T-helper 9 cell (primary cell): ENCODE results near the gene AMH.
"Not testable (repeated sequence)": the region's sequence is repeated elsewhere in the genome, so short reads cannot be mapped to it uniquely, and the experiment has no call there.

Source experiments
- DNase-seq: peaks from one replicate; pipeline ENCODE4 v3.0.0-alpha.2; 2020
- total RNA-seq, 2 donors: gene quantifications; one replicate each; lab custom pipeline; 2026; lab: John Stamatoyannopoulos, UW

Gene AMH
- 1.3 to 2.4 reads per million in 2 donors for total RNA-seq

DNA sequence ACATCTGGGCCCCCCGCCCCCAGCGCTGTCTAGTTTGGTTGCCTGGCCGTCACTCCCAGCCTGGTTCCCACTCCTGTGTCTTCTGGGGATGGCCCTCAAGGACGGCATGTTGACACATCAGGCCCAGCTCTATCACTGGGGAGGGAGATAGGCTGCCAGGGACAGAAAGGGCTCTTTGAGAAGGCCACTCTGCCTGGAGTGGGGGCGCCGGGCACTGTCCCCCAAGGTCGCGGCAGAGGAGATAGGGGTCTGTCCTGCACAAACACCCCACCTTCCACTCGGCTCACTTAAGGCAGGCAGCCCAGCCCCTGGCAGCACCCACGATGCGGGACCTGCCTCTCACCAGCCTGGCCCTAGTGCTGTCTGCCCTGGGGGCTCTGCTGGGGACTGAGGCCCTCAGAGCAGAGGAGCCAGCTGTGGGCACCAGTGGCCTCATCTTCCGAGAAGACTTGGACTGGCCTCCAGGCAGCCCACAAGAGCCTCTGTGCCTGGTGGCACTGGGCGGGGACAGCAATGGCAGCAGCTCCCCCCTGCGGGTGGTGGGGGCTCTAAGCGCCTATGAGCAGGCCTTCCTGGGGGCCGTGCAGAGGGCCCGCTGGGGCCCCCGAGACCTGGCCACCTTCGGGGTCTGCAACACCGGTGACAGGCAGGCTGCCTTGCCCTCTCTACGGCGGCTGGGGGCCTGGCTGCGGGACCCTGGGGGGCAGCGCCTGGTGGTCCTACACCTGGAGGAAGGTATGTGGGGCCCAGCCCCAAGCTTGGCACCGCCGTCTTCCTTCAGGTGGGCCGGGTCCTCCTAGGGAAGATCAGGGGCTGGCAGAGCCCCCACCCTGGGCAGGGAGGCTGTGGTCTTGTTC is at the start of gene AMH:
TSS of gene AMH (plus strand) at position 314 of the 857 bp plus-strand sequence. CDS start at position 324, 10 bp downstream.
- no peak for DNase-seq

DNA sequence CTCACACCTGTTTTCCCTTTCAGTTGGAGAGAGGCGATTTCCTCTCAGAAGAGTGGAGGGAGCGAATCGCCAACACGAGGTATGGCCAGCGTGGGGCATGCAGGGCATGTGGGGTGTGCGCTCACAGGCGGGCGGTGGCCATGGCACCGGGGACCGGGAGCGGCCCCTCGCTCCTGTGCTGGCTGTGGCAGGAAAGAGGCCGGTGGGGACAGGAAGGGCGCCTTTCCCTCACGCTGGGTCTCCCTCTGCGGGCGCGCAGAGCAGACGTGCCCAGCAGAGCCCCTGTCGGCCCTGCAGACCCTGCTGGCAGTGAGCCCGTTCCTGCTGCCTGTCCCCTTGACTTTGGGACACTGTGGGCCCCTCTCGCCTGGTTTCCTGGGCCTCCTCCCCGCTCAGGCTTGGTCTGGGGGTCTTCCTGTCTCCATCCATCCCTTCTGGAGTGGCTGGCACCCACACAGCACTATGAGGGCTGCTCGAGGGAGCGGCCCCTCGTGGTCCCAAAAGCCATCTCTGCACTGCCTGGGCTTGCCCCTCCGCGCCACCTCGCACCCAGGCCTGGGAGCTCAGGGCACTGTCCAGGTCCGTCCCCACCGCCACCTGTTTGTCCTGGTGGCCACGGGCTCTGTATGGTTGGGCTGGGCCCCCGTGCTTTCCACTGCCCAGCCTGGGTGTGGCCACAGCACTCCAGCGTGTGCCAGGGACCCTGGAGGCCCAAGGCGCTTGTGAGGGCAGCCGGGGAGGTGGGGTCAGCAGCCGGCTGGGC is 49.1 kb upstream of the AMH start:
- no peak for DNase-seq

DNA sequence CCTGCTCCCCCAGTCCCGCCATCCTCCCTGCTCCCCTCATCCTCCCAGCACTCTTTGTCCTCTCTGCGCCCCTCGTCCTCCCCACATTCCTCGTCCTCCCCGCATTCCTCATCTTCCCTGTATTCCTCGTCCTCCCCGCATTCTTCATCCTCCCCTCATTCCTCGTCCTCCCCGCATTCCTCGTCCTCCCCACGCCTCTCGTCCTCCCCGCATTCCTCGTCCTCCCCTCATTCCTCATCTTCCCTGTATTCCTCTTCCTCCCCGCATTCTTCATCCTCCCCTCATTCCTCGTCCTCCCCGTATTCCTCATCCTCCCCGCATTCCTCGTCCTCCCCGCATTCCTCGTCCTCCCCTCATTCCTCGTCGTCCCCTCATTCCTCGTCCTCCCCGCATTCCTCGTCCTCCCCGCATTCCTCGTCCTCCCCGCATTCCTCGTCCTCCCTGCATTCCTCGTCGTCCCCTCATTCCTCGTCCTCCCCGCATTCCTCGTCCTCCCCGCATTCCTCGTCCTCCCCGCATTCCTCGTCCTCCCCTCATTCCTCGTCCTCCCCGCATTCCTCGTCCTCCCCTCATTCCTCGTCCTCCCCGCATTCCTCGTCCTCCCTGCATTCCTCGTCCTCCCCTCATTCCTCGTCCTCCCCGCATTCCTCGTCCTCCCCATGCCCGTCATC is 48.4 kb upstream of the AMH start:
- not testable (repeated sequence) for DNase-seq

DNA sequence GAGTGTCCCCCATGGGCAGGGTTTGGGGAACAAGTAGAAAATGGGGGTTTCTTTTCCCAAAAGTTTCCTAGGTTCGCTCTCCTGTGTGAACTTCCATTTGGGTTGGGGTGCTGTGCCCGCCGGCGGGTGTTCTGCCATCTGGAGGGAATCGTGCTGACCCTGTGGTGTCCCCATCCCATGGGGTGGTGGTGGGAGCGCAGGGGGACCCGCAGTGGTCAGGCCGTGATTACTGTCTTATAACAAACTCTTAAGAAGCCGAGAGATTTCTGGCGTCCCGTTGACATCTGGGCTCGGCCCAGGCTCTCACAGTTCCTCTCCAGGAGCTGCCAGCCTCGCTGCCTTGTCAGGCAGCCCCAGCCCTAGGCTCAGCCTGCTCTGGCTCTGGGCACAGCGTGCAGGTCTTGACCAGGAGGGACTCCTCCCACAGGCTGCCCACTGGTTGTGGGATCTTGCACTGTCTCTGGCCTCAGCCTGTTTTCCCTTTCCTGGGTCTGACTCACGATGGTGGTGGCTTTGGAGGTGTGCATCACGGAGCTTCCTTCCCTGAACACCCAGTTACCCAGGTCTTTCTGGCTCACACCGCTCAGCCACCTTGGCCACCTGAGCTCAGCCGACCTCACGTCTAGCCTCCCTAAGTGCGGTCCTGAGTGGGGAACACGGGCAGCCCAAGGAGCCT is 47.5 kb upstream of the AMH start:
- DNase-seq: no peak

DNA sequence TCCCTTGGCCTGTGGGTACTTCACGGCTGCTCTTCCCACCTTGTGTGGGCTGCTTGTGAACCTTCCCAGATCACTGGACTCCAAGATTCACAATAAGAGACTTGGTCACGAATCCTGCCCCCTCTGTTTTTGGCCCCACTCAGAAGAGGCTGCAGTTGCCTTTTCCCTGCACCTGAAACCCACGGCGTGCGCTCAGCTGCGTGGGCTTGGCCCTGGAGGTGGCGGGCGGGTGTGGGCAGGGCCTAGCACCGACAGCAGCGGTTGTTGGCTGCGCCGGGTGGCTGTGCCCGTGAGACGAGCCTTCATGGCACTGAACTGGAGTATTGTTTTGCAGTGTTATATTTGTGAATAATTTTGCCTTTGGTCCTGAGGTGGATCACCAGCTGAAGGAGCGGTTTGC is 46.8 kb upstream of the AMH start:
- no peak for DNase-seq

DNA sequence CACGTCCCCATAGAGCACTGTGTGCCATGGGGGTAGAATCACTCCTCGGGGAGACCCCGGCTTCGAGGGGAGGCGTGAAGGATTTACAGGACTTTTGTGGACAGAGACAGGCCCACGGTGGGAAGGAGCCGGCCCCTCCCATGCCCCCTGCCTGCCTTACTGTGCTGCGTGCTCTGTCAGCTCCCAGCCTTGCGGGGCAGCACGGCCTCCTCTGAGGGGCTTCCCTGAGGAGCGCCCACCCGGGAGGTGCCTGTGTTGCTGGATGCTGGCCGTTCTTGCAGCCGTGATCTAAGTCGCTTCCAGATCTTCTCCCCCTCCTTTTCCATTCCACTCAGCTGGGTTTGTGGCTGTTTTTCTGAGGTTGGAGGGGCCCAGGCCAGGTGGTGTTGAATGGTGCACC is 42.1 kb upstream of the AMH start:
- DNase-seq: no peak

DNA sequence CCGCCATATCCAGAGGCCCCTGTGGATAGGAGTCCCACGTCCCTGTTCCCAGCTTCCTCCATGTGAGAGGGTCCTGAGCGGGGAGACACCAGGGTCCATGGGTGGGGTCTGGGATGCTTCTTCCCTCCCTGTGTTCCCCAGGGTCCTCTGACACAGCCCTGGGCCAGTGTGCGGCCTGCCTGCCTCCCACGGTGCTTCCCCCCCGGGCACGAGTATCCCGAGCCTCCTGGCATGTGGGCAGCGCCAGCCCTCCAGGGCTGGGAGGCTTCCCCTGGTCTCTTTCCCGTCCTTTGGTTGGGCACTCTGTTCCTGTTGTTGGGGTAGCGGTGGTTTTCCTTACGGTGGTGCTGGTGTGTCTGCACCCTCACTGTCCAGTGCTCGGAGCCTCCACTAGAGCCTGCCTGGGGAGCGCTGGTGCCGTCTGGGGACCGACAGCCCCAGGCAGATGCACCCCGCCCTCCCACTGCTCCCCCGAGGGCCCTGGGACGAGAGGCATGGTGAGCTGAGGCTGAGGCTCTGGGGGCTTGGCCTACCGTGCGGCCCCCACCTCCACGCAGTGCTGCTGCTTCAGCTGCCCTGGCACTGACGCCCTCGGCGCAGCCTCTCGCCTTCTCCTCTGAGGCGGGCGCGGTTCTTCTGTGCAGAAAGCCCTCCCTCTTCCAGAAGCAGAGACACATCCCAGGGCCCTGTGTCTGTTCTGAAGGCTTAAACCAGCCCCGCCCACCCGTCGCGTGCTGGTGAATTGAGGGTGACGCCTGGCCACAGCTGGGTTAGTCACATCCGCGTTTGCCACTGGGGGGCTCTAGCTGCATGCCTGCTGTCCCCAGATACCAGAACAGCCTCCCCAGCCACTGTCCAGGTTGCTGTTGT is 40.9 kb upstream of the AMH start:
- DNase-seq: no peak

DNA sequence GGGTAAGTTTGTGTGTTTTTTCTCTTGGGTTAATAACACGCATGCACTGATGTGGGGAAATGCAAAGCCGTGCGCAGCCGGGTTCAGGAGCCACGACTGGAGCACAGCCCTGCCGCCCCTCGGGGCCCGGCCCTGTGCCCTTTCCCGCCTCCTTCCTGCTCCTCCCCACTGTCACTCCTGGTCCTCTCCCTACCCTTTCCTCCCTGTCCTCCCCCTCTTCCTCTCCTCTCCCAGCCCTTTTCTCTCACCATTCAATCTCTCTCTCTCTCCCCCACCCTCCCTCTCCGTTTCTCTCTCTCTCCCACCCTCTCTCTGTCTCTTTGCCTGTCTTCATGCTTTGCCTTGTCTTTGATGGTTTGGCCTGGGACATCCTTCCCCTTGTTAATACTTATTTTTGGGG is 40.1 kb upstream of the AMH start:
- no peak for DNase-seq

DNA sequence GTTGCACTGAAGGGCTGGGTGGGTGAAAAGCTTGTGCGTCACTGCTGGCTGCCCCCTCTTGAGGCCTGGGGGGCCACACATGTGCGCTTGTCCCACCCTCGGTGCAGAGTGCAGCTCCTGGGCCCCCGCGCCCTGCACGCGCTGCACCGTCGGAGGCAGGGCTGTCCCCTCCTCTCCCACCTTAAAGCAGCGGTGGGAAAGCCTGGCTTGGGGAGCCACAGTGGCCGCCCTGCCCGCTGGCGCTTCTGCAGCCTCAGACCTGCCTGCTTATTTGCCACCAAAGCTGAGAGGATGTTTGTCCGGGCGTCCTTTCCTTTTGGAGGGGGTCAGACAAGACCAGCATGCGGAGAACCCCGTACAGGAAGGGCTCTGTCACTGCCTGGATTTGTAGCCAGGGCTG is 39.7 kb upstream of the AMH start:
- DNase-seq: no peak

DNA sequence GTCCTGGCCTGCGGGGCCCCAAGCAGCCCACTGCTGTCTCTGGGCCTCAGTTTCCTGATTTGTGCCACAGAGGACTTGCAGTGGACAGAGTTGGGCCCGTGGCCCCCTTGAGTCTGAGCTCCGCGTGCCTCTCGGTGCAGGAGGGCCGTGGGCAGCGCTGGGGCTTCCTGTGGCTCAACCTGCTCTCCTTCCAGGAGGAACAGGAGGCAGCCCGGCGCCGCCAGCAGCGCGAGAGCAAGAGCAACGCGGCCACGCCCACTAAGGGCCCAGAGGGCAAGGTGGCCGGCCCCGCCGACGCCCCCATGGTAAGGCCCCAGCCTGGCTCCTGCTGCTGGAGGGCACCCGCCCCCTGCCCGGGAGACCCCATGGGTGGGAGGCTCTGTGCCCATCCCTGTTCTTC is 38.9 kb upstream of the AMH start:
- DNase-seq: no peak

DNA sequence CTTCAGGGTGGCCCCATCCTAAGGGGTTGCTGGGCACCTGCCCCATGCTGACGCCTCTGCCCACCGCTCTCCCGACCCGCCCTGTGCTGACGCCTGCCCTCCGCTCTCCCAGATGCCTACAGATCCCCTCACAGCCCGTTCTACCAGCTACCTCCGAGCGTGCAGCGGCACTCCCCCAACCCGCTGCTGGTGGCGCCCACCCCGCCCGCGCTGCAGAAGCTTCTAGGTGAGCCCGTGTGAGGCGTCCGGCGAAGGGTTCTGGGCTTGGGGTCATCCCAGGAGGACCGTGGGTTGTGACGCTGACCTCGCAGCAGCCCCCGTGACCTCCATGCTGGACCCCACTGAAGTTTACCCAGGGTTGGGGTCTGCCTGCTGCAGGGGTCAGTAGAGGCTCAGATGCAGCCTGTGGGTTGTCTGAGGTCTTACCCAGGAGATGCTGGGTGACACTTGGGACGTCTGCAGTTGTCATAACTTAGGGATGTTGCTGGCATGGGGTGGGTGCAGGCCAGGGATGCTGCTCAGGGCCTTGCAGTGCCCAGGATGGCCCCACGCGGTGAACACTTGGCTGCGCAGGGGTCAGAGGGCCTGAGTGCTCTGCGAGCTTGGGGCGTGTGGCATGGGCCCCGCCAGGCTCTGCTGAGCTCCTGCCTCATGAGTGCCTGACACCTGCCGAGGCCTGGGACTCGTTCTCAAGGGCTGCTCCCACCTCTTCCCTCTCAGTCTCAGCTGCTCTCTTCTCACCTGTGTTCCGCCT is 38.0 kb upstream of the AMH start:
- DNase-seq: no peak

DNA sequence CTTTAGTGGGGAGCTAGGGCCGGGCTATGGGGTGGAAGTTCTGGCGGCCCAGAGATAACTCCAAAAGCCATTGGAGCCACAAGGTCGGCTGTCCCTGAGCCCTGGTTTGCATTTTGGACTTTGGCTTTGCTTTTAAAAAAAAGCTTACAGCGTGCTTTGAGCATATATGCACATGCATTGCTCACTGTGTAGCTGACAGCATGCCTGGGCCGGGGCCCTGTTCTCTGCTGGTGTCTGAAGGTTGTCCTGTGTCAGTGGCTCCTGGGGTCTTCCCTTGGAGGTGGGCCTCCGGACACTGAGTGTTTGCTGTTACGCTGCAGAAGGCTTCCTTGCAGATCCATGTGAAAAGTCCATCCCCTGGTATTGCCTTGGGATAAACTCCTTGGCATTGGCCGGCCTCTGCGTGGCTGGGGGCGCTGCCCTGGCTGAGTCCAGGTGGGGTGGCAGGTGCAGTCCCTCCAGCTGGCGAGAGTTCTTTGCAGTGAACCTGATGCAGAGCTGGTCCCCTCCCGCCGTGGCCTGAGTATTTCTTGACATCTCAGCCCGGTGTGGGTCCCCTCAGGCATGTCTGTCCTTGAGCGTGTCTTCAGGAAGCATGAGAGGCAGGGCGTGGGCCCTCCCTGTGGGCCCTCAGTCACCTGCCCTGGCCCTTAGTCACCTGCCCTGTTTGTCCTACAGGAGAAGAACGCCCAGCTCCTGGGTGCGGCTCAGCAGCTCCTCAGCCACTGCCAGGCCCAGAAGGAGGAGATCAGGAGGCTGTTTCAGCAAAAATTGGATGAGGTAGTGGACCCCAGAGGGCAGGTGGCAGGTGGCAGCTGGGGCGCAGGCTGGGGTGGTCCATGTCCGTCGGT is 36.0 kb upstream of the AMH start:
- no peak for DNase-seq

DNA sequence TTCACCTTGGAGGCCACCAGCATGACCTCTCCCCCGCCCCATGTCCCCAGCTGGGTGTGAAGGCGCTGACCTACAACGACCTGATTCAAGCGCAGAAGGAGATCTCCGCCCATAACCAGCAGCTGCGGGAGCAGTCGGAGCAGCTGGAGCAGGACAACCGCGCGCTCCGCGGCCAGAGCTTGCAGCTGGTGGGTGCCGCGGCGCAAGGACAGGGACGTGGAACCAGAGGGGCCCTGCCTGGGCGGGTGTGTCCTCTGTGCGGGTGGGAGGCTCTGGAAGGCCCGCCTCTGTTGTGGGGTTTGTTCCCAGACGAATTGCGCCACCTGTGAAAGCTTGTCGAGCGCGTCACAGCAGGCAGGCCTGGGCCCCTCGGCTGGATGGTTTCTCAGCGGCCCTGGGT is 35.3 kb upstream of the AMH start:
- no peak for DNase-seq

DNA sequence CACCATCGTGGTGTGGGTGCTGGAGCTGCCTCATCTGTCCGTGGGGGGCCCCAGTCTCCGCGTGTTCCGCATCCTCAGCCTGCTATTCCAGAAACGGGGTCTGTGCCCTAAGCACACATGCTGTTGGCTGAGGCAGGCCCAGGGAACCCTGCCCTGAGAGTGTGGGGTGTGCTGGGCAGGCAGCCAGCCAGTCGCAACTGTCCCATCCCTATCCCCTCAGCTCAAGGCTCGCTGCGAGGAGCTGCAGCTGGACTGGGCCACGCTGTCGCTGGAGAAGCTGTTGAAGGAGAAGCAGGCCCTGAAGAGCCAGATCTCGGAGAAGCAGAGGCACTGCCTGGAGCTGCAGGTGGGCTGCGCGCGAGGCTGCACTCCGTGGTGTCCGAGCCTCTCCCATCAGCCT is 34.9 kb upstream of the AMH start:
- no peak for DNase-seq

DNA sequence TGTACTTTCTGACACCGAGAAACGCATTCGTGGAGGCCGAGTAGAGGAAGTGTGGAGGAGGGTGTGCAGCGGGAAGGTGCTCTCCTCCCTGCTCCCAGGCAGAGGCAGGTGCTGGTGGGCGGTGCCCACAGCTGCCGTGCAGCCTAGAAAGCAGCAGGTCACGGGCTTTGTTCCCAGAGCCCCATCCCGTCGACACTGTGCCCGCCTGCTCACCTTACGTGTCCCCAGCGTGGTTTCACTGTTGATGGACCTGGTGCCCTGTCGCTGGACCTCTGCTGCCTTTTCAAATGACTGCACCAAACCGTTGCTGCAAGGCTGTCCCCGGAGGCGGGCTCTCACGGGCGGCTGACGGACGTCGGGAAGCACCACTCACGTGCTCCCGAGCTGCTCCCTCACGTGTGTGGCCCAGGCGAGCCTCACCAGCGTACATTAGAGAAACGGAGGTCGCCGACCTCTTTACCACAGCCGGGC is 33.8 kb upstream of the AMH start:
- DNase-seq: no peak

DNA sequence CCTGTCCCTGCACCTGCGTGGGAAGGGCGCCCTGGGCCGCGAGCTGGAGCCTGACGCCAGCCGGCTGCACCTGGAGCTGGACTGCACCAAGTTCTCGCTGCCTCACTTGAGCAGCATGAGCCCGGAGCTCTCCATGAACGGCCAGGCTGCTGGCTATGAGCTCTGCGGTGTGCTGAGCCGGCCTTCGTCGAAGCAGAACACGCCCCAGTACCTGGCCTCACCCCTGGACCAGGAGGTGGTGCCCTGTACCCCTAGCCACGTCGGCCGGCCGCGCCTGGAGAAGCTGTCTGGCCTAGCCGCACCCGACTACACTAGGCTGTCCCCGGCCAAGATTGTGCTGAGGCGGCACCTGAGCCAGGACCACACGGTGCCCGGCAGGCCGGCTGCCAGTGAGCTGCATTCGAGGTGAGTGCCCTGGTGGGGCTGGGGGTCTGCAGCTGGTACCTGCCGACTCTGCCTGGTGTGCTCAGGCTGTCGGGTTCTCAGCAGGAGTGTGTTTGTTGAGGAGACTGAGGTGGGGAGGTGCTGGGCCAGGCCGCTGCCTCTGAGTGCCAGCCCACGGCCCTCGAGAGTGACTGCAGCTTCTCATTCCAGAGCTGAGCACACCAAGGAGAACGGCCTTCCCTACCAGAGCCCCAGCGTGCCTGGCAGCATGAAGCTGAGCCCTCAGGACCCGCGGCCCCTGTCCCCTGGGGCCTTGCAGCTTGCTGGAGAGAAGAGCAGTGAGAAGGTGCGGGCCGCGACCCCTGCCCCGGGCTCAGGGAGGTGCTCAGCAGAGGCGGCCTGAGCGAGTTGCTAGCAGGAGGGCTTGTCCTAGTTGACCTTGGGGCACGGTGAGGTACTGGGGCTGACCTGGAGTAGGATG is 32.5 kb upstream of the AMH start:
- DNase-seq: no peak

DNA sequence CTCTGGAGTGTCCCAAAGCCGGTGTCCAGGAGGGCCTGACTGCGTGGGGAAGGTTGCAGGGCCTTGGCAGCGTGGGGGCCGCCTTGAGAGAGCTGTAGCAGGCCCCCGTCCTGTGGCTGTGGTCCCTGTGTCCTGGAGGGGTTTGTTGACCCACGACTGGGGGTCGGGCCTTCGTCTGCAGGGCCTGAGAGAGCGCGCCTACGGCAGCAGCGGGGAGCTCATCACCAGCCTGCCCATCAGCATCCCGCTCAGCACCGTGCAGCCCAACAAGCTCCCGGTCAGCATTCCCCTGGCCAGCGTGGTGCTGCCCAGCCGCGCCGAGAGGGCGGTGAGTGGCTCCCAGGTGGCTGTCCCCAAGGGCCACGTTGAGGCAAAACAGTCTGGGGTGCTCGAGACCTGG is 31.5 kb upstream of the AMH start:
- DNase-seq: no peak

DNA sequence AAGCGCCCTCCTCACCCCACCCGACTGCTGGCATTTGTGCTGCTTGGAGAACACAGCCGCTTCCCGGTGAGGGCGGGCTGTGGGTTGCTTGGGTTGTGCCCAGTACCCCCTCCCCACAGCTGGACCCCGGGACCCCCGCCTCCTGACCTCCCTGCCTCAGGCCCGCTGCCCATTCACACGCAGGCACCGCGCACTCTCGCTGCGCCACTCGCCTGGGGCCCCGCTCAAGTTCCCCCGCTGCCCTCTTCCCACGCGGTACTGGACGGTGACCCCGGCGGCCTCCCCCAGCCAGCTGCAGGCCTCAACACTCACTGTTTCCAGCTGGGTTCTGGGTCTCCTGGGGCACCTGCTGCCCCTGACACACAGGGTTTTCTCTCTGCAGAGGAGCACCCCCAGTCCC is 29.4 kb upstream of the AMH start:
- no peak for DNase-seq

DNA sequence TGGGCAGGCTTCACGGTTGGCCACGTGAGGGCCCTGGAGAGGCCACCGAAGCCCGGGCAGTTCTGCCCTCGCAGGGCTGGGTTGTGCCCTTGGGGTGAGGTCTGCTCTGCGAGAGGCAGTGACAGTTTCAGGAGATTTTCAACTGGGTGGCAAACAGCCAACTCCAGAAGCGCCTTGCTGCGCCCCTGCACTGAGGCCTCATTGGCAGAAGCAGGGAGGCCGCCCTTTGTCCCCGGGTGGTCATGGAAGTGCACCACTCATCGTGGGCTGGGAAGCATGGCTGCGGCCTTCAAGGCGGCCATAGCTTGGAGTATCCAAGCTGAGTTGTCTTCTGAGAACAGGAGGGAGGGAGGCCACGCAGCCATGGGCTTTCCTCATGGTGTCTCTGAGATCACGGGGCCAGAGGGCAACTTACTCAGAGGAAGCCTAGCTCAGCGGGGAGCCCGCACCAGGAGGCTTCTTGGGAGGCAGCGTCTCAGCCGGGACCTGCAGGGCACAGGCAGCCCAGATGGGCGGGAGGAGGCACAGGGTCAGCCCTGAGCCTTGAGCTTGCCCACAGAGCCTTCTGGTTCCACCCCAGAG is 27.8 kb upstream of the AMH start:
- DNase-seq: no peak
